ACC112 (cell line): ENCODE data around the gene ZNF570.

ENCODE experiments used
- H2AFZ ChIP-seq: fragments of 200-600 bp; sonication (generic); one replicate; pipeline ENCODE4 v1.6.0; 2017; ENCODE audit warnings: antibody characterized with exemption, low read length; ENCODE audit not compliant: unreplicated experiment
- H3K27ac ChIP-seq: fragments of 200-600 bp; sonication (generic); 2 replicates; pipeline ENCODE4 v1.5.1; 2014; ENCODE audit warnings: low read depth, mild to moderate bottlenecking, antibody characterized with exemption, low read length, moderate library complexity
- H3K27me3 ChIP-seq: fragments of 200-600 bp; sonication (generic); 2 replicates; pipeline ENCODE4 v1.6.1; 2014; ENCODE audit warnings: mild to moderate bottlenecking, antibody characterized with exemption, low read length, moderate library complexity, mixed read lengths; ENCODE audit not compliant: insufficient read depth
- H3K36me3 ChIP-seq: fragments of 200-600 bp; sonication (generic); 2 replicates; pipeline ENCODE4 v1.6.1; 2016; ENCODE audit warnings: mild to moderate bottlenecking, antibody characterized with exemption, low read length, moderate library complexity, mixed read lengths; ENCODE audit not compliant: insufficient read depth
- H3K4me1 ChIP-seq: fragments of 200-600 bp; sonication (generic); one replicate; pipeline ENCODE4 v1.6.1; 2016; ENCODE audit warnings: low read length, mixed read lengths; ENCODE audit not compliant: insufficient read depth, unreplicated experiment, control insufficient read depth
- H3K4me3 ChIP-seq: fragments of 200-600 bp; sonication (generic); 2 replicates; pipeline ENCODE4 v1.5.1; 2014; ENCODE audit warnings: mild to moderate bottlenecking, low read depth, low read length
- H3K79me2 ChIP-seq: fragments of 200-600 bp; sonication (generic); one replicate; pipeline ENCODE4 v1.6.0; 2016; ENCODE audit warnings: low read length; ENCODE audit not compliant: control insufficient read depth, unreplicated experiment, insufficient read depth

The ZNF570 gene

GRCh38 chr19:37505958-37506386 is 36.8 kb downstream of the ZNF570 start:
- Histone ChIP-seq H3K4me3 (peak overlapping the region; percentile 85), H3K27ac (peak overlapping the region; percentile 75), H3K27me3 (no peaks in the 10 kb centered on the region), H3K36me3 (peaks cover 5% of the 10 kb centered on the region; the same call in 1 of the 2 replicates), H2AFZ (peak overlapping the region; percentile 60), H3K79me2 (peaks cover 10% of the 10 kb centered on the region), H3K4me1 (no peaks in the 10 kb centered on the region)

GRCh38 chr19:37506387-37507166 is 37.4 kb downstream of the ZNF570 start, which contains the start of gene ZNF793:
Gene ZNF793 (plus strand): TSS chr19:37506939. CDS start chr19:37523440, 16,501 bp downstream.
- H3K27me3 ChIP-seq, result no peaks in the 10 kb centered on the region
- peaks cover 10% of the 10 kb centered on the region for H3K79me2 ChIP-seq
- peak within 1 kb of the TSS; percentile 75 for H3K27ac ChIP-seq
- H3K36me3 ChIP-seq, result peaks cover 8% of the 10 kb centered on the region; the same call in 1 of the 2 replicates
- peak within 1 kb of the TSS; percentile 60 for H2AFZ ChIP-seq
- no peaks in the 10 kb centered on the region for H3K4me1 ChIP-seq
- H3K4me3 ChIP-seq, result peak within 1 kb of the TSS; percentile 85

- Histone ChIP-seq H3K4me3 (peak overlapping the region; percentile 85), H3K27me3 (no peaks in the 10 kb centered on the region), H3K36me3 (peaks cover 8% of the 10 kb centered on the region; the same call in 1 of the 2 replicates), H2AFZ (peak overlapping the region; percentile 60), H3K4me1 (no peaks in the 10 kb centered on the region), H3K27ac (no peak overlapping the region), H3K79me2 (peaks cover 10% of the 10 kb centered on the region)
Measured at GRCh38 chr19:37507167-37507464, 38.0 kb downstream of the ZNF570 start.

GRCh38 chr19:37511186-37511585 is 42.0 kb downstream of the ZNF570 start:
- H2AFZ ChIP-seq, result no peak overlapping the region
- H3K36me3 ChIP-seq, result peaks cover 27% of the 10 kb centered on the region
- no peaks in the 10 kb centered on the region for H3K27me3 ChIP-seq
- no peak overlapping the region for H3K27ac ChIP-seq
- H3K4me1 ChIP-seq, result peaks cover 4% of the 10 kb centered on the region
- peaks cover 10% of the 10 kb centered on the region for H3K79me2 ChIP-seq
- no peak overlapping the region for H3K4me3 ChIP-seq

GRCh38 chr19:37511821-37512220 is 42.7 kb downstream of the ZNF570 start:
- Histone ChIP-seq H3K4me3 (no peak overlapping the region), H3K27me3 (no peaks in the 10 kb centered on the region), H3K79me2 (peaks cover 10% of the 10 kb centered on the region), H2AFZ (no peak overlapping the region), H3K27ac (no peak overlapping the region), H3K36me3 (peaks cover 27% of the 10 kb centered on the region), H3K4me1 (peaks cover 4% of the 10 kb centered on the region)

- Histone ChIP-seq H2AFZ (no peak overlapping the region), H3K4me3 (no peak overlapping the region), H3K4me1 (peaks cover 4% of the 10 kb centered on the region), H3K79me2 (no peaks in the 10 kb centered on the region), H3K36me3 (peaks cover 33% of the 10 kb centered on the region), H3K27ac (no peak overlapping the region), H3K27me3 (no peaks in the 10 kb centered on the region)
Measured at GRCh38 chr19:37513397-37513796, 44.2 kb downstream of the ZNF570 start.

GRCh38 chr19:37519890-37520289 is 50.7 kb downstream of the ZNF570 start:
- no peaks in the 10 kb centered on the region for H3K79me2 ChIP-seq
- no peak overlapping the region for H2AFZ ChIP-seq
- peaks cover 27% of the 10 kb centered on the region for H3K36me3 ChIP-seq
- H3K27me3 ChIP-seq, result no peaks in the 10 kb centered on the region
- no peak overlapping the region for H3K4me3 ChIP-seq
- no peaks in the 10 kb centered on the region for H3K4me1 ChIP-seq
- H3K27ac ChIP-seq, result no peak overlapping the region

GRCh38 chr19:37537391-37537947 is 68.3 kb downstream of the ZNF570 start:
- H3K27me3 ChIP-seq, result no peaks in the 10 kb centered on the region
- H3K4me3 ChIP-seq, result no peak overlapping the region
- H3K36me3 ChIP-seq, result peaks cover 45% of the 10 kb centered on the region
- H2AFZ ChIP-seq, result no peak overlapping the region
- no peaks in the 10 kb centered on the region for H3K4me1 ChIP-seq
- no peaks in the 10 kb centered on the region for H3K79me2 ChIP-seq
- no peak overlapping the region for H3K27ac ChIP-seq
